Measurements from ENCODE around the gene KCNH1.
"Not testable (repeated sequence)": the region's sequence is repeated elsewhere in the genome, so short reads cannot be mapped to it uniquely, and the experiment has no call there.

Gene KCNH1

DNA sequence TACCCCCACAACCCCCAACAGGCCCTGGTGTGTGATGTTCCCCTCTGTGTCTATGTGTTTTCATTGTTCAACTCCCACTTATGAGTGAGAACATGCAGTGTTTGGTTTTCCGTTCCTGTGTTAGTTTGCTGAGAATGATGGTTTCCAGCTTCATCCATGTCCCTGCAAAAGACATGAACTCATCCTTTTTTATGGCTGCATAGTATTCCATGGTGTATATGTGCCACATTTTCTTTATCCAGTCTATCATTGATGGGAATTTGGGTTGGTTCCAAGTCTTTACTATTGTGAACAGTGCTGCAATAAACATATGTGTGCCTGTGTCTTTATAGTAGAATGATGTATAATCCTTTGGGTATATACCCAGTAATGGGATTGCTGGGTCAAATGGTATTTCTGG lies 122.8 kb downstream of the KCNH1 start:
- not testable (repeated sequence) for H3K4me3 ChIP-seq (ENCODE audit: low read depth, low read length)

DNA sequence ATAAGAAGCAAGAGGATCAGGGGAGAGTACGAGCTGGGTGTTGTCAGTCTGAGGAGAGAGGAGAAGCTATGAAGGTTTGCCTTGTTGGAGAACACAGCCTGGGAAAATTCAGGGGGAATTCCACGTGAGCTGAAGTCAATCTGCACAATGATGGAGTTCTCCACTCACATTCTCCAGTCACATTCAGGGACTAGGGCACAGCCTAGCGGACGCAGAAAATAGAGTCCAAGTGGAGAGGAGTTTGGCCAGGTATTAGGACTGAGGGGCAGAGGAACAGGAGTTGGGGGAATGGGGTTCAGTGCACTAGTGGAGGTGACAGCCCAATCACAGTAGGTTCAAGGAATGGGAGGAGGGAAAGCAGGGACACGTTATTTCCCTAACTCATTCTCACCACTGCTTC lies 124.0 kb downstream of the KCNH1 start:
- H3K4me3 ChIP-seq (ENCODE audit: low read depth, low read length) = no peak overlapping the region

DNA sequence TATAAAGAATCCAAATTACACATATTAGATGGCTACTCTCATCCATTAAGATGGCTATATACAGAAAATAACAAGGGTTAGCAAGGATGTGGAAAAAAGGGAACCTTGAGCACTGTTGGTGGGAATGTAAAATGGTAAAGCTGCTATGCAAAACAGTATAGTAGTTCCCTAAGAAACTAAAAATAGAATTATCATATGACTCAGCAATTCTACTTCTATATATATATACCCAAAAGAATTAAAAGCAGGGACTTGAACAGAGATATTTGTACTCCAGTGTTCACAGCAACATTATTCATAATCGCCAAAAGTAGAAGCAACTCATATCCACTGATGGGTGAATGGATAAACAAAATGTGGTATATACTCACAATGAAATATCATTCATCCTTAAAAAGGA lies 126.1 kb downstream of the KCNH1 start:
- no peak overlapping the region for H3K4me3 ChIP-seq (ENCODE audit: low read depth, low read length)

DNA sequence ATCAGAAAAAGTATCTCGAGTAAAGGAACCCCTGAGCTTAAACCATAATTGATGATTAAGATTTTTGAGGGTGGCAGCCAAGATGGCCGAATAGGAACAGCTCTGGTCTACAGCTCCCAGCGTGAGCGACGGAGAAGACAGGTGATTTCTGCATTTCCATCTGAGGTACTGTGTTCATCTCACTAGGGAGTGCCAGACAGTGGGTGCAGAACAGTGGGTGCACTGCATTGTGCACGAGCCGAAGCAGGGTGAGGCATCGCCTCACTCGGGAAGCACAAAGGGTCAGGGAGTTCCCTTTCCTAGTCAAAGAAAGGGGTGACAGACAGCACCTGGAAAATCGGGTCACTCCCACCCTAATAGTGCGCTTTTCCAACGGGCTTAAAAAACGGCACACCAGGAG lies 138.0 kb downstream of the KCNH1 start:
- H3K4me3 ChIP-seq (ENCODE audit: low read depth, low read length) = not testable (repeated sequence)

DNA sequence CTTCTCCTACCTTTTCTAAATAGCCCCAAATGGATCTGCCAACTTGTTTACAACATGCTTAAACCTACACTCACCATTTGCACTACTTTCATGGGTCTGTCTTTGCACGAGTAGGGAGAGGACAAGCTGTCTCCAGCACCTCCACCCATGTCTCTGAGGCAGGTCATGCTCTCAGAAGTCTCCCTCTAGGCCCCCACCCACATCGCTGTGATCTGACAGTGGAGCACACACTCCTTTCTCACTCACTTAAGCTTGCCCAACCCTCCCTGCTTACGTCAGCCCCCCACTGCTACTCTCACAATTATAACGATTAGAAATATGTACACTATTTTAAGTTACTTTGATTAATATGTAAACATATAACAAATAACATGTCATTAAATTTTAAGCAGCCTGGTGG lies 141.1 kb downstream of the KCNH1 start:
- H3K4me3 ChIP-seq (ENCODE audit: low read depth, low read length) = no peak overlapping the region

DNA sequence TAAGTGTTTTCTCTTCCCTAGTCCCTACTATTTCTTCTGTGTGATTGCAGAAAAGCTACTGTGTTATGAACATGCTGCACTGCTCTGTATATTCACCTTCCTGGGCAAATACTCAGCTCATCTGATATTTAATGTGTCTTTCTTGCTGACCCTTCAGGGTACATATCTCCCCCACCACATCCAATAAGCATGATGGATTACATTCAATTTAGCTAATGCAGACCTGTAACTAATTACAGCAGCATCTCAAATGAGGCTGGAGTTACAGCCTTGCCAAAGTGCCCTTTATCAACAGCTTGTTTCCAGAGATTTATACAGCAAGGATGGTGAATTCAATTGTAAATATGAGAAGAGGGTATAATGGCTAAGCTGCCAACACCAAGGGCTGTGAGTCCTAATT lies 144.0 kb downstream of the KCNH1 start:
- H3K4me3 ChIP-seq (ENCODE audit: low read depth, low read length) = no peak overlapping the region

DNA sequence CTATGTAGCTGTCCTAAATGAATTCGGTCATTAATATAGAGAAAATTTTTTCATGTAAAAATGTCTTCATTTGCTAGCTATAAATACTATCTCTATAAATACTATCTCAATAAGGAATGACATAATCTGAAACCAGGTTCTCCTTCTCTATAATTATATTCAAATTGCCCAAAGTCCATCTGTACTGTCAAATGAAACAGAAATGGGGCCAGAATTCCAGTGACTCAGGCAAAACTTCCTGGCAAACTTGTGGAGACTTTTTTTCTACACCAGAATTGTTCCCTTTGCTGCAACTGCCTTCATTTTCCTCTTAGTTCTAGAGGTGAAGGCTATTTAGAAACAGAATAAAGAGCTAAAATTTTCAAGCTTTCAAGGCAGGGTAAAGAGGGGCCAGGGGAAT lies 152.5 kb downstream of the KCNH1 start:
- H3K4me3 ChIP-seq (ENCODE audit: low read depth, low read length) = no peak overlapping the region

DNA sequence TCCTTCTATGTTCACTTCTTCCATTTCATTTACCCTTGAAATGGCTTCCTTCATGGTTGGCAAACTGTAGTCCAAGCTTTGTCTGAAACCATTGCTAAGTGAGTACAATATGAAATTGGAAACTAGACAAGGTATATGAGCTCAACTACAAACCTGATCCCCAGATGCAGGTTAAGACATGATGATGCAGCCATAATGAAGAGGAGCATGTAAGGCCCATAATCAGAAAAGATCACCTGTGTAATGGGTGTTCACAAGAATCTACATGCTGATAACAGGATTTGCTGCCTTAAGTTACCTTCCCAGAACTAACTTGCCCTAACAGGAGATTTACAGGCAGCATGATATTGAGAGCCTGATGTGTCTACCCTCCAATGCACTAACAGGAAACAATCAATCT lies 153.9 kb downstream of the KCNH1 start:
- H3K4me3 ChIP-seq (ENCODE audit: low read depth, low read length) = no peak overlapping the region

DNA sequence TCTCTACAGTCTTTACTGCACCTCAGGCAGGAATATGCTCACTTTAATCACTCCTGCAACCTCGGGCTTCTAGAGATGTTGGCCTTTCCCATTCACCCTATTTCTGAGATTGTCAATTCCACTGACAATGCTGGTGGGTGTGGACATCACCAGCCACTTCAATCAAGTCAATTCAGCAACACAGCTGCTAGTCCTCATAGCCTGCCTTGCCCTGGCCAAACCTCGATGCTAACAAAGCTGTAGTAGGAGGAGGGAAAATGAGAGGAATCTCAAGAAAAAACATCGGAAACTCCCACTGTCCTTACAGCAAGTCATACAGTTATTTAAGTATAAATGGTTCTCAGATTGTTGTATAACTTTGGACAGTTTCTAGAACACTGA lies 155.0 kb downstream of the KCNH1 start:
- no peak overlapping the region for H3K4me3 ChIP-seq (ENCODE audit: low read depth, low read length)

DNA sequence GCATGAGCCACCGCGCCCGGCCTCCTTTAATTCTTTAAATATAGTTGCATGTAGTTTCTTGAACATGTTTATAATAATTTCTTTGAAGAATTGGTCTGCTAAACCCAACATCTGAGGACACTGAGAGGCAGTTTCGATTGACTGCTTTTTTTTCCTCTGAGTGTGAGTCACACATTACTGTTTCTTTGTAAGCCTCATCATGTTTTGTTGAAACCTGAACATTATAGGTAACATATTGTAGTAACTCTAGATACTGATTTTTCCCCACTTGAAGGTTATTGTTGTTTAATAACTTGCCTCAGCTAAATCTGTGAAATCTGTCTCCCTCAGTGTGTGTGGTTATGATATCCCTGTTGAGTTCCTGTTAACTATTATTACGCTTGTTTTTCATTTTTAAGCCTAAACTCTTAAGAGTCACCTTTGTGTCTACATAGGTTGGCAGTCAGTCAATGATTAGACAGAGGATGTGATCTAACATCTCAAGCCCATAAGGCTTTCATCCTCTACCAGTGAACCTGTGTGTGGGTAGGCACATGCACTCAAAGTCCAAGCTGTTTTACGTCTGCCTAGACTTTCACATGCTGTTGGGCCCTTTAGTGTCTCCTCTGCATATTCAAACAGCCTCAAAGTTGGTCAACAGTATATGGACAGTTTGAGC lies 155.5 kb downstream of the KCNH1 start:
- H3K4me3 ChIP-seq (ENCODE audit: low read depth, low read length) = no peak overlapping the region

DNA sequence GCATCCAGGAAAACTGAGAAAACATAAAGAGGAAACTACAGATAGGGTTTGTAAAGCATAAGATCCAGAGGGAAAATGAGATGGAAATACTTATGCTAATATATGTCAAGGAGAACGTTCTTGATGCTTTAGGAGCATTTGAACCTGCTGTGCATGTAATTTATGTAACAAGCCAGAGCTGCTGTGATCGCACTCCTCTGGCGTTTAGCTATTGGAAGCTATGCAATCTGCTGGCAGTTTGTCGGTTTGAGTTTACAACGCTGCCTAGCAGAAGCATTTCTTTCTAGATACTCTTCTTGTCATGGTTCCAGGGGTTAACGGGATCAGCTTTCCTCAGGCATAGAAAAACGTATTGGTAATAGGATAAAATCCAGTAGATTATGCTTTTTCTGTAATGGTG lies 182.7 kb downstream of the KCNH1 start:
- no peak overlapping the region for H3K4me3 ChIP-seq (ENCODE audit: low read depth, low read length)

DNA sequence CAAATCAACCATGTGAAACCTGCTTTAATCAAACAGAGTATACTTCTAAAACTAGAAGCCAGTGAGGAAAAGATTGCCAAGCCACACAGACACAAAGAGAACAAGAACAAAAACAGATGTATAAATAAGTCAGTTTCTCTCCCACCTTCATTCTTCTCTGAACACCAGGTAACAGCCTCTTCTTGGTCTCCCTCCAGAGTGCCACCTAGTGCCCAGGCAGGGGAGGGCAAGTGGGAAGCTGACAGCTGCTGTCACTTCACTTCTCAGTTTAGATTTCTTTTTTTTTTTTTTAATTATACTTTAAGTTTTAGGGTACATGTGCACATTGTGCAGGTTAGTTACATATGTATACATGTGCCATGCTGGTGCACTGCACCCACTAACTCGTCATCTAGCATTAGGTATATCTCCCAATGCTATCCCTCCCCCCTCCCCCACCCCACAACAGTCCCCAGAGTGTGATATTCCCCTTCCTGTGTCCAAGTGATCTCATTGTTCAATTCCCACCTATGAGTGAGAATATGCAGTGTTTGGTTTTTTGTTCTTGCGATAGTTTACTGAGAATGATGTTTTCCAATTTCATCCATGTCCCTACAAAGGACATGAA lies 183.9 kb downstream of the KCNH1 start:
- H3K4me3 ChIP-seq (ENCODE audit: low read depth, low read length) = not testable (repeated sequence)

DNA sequence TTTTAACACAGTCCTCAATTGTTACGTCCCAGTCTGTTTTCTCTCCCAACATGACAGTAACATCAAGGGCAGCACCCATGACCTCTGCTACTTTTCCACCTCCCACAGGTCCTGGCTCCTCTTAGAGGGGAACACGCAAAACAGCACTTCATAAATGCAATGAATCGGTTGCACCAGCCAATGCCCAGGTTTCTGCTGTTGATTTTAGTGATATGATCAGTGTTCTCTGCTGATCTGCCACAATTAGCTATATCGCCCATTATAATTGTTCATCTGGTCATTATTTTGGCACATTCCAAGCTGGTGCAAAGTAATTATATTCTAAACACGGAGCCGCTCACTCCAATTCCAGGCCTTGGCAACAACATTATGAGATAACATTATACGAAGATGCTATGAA lies 184.5 kb downstream of the KCNH1 start:
- H3K4me3 ChIP-seq (ENCODE audit: low read depth, low read length) = no peak overlapping the region

DNA sequence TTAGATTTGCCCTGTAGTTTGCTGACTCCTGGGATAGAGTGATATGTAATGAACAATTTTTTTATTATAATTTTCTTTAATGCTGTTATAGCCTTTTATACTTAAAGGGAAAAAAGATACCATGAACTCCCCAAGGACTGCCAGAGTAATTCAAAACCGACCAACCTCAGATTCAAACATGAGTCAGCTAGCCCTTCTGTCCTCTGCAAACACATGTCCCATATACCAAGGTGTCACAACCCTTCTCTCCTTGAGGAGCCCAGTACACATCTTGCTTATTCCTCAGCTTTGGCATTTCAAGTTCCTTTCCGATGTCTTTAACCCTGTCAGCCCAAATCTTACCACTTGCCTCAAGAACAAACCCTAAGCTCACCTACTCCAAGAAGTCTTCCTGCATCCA lies 184.9 kb downstream of the KCNH1 start:
- H3K4me3 ChIP-seq (ENCODE audit: low read depth, low read length) = no peak overlapping the region

DNA sequence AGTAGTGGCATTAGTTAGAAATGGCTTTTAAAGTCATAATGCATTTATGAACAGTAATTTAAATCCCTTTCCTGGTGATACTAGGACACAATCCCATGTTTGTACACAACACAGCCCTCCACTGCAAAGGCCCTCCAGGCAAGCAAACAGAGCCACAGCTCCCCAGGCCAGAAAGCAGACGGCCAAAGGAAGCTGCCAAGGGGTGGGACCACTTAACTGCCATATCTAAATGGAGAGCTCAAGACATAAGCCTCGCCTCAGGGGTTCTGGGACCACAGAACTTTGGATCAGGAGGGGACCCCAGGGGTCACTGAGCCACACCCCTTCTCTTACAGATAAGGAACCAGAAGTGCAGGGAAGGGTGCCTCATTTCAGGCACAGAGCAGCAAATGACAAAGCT lies 189.7 kb downstream of the KCNH1 start:
- no peak overlapping the region for H3K4me3 ChIP-seq (ENCODE audit: low read depth, low read length)

DNA sequence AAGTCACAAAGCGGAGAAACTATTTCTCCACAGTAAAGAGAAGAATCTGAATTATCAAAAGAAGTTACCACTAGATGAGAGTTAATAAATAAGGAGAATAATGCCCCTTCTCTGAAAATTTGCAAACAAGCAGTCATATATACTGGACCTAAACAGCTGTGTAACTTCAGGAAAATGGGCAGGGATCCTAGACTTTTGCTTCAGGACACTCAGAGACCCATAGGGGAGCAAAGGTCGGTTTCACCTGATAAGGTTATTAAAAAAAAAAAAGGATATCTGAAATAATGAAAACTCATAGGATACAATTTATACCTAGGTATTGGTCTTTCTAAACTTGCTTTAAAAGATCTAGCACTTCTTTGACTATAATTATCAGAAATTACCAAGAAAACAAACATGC lies 191.4 kb downstream of the KCNH1 start:
- H3K4me3 ChIP-seq (ENCODE audit: low read depth, low read length) = no peak overlapping the region

DNA sequence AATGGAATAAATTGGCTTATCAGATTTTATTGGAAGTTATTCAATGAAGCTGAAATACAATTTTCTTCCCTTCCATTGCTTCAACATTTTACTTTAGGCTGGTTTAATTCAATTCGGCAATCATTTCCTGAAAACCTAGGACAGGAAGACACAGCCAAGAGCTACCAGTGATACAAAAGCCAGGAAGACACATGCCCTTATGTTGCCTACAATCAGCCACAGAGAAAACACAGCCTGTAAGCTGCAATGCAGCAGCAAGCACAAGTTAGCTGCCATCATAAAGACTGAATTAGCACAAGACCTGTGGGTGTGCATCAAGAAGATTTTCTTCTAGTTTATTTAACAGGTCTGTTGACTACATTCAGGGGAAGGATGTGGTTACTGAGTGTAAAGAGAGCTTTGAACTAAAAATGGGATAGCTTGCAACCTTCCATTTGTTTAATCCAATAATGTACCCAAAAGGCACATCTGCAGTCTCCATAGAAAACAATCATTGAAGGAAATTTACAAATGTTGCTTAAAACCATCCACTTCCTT lies 193.8 kb downstream of the KCNH1 start:
- no peak overlapping the region for H3K4me3 ChIP-seq (ENCODE audit: low read depth, low read length)

DNA sequence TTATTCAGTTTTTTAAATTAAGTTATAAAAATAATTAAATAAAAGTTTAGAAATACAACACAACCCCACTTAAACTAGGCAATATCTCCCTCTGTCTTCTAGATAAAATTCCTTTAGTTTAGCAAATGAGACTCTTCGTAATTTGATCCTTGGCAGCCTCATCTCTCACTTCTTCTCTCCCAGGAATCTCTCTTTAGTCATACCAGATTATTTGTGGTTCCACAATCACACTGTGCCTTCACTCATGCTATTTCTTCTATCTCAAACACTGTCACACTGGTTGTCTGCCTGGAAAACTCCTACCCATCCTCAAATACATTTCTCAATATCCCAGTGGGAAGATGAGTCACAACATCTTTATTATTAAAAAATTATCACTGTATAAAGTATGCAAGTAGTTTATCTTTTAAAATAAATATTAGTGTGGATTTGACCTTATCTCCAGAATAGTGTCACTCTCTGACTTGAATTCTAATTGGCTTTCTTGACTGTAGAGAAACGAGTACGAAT lies 195.5 kb downstream of the KCNH1 start:
- H3K4me3 ChIP-seq (ENCODE audit: low read depth, low read length) = no peak overlapping the region

DNA sequence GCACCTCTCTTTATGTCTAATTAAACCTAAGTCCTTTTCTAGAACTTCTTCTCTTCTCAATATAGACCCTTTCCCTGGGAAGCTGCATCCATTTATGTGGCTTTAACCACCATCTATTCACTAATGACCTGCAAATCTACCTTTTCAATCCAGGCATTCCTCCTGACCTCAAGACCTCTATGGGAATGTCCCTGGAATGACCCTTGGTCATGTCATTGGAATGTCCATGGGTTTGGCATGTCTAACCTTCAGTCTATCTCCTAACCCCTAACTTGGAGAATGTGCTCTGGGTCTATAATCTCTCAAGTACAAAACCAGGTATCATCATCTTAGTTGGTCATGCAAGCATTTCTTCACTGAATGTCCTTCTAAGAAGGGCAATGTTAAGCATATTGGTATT lies 196.1 kb downstream of the KCNH1 start:
- H3K4me3 ChIP-seq (ENCODE audit: low read depth, low read length) = no peak overlapping the region

DNA sequence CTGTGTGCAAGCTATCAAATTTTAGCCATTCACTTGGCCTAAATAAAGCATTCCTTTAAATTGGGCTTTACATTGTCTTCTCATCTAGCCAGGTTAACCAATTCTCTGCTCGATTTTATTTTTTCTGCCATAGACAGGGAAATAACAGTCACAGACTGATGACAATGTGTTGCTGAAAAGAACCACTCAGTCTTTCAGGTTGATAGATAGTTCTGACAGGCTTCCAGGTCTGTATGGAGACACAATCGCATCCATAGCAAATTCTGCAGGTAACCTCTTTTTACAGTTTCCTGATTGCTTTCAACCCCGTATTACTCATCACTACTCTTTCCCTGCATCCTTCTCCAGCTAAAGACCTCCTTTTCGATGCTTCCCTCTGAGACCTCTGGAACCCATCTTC lies 198.0 kb downstream of the KCNH1 start:
- no peak overlapping the region for H3K4me3 ChIP-seq (ENCODE audit: low read depth, low read length)

DNA sequence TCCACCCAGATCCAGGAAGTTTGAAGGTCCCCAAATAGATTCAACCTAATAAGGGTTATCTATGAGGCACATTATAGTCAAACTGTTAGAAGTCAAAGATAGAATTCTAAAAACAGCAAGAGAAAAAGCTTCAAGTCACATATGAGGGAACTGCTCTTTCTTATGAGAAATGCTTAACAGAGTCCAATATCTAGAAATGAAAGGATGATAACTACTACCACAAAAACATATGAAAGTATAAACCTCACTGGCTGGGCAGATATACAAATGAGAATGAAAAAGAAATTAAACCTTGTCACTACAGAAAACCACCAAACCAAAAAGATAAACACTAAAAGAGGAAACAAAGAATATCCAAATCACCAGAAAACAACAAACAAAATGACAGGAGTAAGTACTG lies 201.8 kb downstream of the KCNH1 start:
- no peak overlapping the region for H3K4me3 ChIP-seq (ENCODE audit: low read depth, low read length)

DNA sequence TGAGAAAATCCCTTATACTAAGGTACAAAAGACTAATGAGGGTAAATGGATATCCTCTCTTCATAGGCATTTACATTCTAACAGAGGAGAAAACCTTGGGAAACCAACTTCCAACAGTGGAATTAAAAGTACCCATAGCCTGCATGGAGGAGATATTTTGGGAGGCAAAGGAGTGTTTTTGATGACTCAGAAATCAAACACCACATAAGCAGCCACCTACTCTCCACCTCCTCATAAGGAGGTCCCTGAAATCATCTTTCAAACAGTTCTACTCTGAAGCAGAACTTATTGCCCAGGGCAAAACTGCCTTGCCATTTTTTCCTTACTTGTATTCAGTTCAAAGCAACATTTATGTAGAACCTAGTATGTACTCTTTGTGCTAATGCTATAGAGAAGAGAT lies 211.3 kb downstream of the KCNH1 start:
- no peak overlapping the region for H3K4me3 ChIP-seq (ENCODE audit: low read depth, low read length)
